ENCODE data around the gene PRPS1.

Gene PRPS1

DNA sequence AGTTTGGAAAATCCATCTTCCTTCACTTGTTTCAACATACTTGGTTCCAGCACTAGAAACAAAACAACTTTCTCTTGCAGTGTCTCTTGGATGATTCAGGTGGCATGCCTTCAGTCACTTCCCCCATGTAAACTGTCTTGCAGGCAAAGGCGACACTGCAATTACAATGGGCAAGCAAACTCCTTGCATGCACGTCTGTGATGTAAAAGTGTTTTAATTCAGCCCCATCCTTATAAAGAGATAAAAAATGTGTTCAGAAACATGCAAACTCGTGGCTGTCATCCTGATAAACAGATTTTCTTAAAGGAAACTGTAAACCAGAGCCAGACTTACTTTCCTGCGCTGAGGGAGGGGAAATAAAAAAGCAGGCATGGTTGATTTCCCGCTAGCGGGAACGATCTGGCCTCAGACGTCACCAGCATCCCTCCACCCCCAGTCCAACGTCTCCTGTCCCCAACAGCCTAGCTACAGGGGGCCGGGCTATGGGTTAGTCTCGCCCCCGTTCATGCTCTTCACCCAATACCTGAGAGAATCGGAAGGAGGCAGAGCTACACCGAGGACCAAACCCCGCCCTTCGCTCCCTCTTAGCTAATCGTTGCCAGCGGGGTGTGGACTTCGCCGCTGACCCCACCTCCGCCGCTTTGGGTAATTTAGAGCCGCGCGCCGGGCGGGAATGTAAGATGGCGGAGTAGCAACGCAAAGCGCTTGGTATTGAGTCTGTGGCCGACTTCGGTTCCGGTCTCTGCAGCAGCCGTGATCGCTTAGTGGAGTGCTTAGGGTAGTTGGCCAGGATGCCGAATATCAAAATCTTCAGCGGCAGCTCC is at the start of gene PRPS1:
Gene PRPS1 (plus strand): TSS at position 673 of the 824 bp plus-strand sequence. CDS start 119 bp downstream, at position 792.
- Histone ChIP-seq H3K4me1 (no peaks in the 10 kb centered on the region), H3K4me2 (ENCODE audit: low read length) (peak within 1 kb of the TSS; percentile 77), H3K27ac (peak within 1 kb of the TSS; percentile 75), H3K4me3 (ENCODE audit: low read depth, low read length) (peak within 1 kb of the TSS; percentile 61), H3K27me3 (ENCODE audit: control insufficient read depth, insufficient read depth, low read length) (no peaks in the 10 kb centered on the region), H2AFZ (peak within 1 kb of the TSS; percentile 76), H3K9me3 (ENCODE audit: control insufficient read depth, low read length) (no peaks in the 10 kb centered on the region), H3K79me2 (no peaks in the 10 kb centered on the region), H3K9ac (no peak within 1 kb of the TSS), H3K36me3 (ENCODE audit: control insufficient read depth, insufficient read depth, low read length) (no peaks in the 10 kb centered on the region)
- TF ChIP-seq, protein P1, sequence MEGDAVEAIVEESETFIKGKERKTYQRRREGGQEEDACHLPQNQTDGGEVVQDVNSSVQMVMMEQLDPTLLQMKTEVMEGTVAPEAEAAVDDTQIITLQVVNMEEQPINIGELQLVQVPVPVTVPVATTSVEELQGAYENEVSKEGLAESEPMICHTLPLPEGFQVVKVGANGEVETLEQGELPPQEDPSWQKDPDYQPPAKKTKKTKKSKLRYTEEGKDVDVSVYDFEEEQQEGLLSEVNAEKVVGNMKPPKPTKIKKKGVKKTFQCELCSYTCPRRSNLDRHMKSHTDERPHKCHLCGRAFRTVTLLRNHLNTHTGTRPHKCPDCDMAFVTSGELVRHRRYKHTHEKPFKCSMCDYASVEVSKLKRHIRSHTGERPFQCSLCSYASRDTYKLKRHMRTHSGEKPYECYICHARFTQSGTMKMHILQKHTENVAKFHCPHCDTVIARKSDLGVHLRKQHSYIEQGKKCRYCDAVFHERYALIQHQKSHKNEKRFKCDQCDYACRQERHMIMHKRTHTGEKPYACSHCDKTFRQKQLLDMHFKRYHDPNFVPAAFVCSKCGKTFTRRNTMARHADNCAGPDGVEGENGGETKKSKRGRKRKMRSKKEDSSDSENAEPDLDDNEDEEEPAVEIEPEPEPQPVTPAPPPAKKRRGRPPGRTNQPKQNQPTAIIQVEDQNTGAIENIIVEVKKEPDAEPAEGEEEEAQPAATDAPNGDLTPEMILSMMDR (IDR thresholded peaks at IDR 0.05) = no peak

DNA sequence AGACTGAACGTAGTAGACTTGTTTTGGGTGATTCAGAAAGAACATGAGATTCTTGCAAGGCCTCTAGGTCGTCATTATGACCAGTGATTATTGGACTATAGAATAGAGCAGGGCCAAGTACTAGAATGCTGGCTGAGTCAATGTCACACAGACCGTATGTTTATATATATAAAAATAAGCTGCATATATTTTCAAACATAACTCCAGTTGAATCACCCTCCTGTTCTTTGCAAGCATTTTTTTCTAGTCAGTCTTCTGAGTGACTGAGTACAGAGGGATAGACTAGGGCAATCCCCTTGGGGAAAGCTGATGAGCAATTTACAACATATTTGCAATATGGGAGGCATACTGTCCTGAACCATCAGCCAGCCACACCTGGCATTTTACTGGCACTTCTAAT is 48.4 kb upstream of the PRPS1 start:
- no peaks in the 10 kb centered on the region for H3K79me2 ChIP-seq
- TF ChIP-seq, protein P1 (IDR thresholded peaks at IDR 0.05) = no peak
- H3K9ac ChIP-seq = no peak overlapping the region
- H3K27ac ChIP-seq = no peak overlapping the region
- H3K36me3 ChIP-seq (ENCODE audit: control insufficient read depth, insufficient read depth, low read length) = no peaks in the 10 kb centered on the region
- H3K4me3 ChIP-seq (ENCODE audit: low read depth, low read length) = no peak overlapping the region
- H3K9me3 ChIP-seq (ENCODE audit: control insufficient read depth, low read length) = no peaks in the 10 kb centered on the region
- H3K27me3 ChIP-seq (ENCODE audit: control insufficient read depth, insufficient read depth, low read length) = no peaks in the 10 kb centered on the region
- no peaks in the 10 kb centered on the region for H3K4me1 ChIP-seq
- H2AFZ ChIP-seq = no peak overlapping the region
- no peak overlapping the region for H3K4me2 ChIP-seq (ENCODE audit: low read length)

DNA sequence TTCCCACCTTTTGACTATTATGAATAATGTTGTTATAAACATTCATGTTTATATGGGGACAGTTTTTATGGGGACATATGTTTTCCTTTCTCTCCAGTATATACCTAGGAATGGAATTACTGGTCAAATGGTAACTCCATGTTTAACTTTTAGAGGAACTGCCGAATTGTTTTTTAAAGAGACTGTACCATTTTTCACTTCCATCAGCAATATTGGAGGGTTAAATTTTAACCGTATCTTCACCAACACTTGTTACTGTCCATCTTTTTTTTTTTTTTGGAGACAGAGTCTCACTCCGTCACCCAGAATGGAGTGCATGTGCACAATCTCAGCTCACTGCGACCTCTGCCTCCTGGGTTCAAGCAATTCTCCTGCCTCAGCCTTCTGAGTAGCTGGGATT is 46.4 kb upstream of the PRPS1 start:
- no peaks in the 10 kb centered on the region for H3K9me3 ChIP-seq (ENCODE audit: control insufficient read depth, low read length)
- no peaks in the 10 kb centered on the region for H3K36me3 ChIP-seq (ENCODE audit: control insufficient read depth, insufficient read depth, low read length)
- no peak overlapping the region for H2AFZ ChIP-seq
- no peaks in the 10 kb centered on the region for H3K79me2 ChIP-seq
- TF ChIP-seq, protein P1 (IDR thresholded peaks at IDR 0.05) = no peak
- no peak overlapping the region for H3K27ac ChIP-seq
- no peak overlapping the region for H3K9ac ChIP-seq
- H3K4me3 ChIP-seq (ENCODE audit: low read depth, low read length) = no peak overlapping the region
- no peaks in the 10 kb centered on the region for H3K27me3 ChIP-seq (ENCODE audit: control insufficient read depth, insufficient read depth, low read length)
- H3K4me2 ChIP-seq (ENCODE audit: low read length) = no peak overlapping the region
- no peaks in the 10 kb centered on the region for H3K4me1 ChIP-seq

DNA sequence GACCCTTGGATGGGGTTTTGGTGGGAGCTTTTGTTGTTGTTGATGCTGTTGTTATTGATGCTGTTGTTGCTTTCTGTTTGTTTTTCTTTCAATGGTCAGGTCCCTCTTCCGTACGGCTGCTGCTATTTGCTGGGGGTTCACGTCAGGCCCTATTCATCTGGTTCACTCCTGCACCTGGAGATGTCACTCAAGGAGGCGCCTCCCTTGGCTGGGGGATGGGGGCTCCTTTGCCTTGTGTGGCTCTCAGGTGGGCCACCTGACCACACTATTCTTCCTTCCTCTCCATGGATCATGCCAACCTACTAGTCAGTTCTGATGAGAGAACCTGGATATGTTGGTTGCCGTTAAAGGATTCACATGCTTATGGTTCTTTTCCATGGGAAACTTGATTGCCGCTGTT is 39.1 kb upstream of the PRPS1 start:
- Histone ChIP-seq H3K4me2 (ENCODE audit: low read length) (no peak overlapping the region), H2AFZ (no peak overlapping the region), H3K4me1 (no peaks in the 10 kb centered on the region), H3K9me3 (ENCODE audit: control insufficient read depth, low read length) (no peaks in the 10 kb centered on the region), H3K79me2 (no peaks in the 10 kb centered on the region), H3K36me3 (ENCODE audit: control insufficient read depth, insufficient read depth, low read length) (no peaks in the 10 kb centered on the region), H3K9ac (no peak overlapping the region), H3K27me3 (ENCODE audit: control insufficient read depth, insufficient read depth, low read length) (no peaks in the 10 kb centered on the region), H3K4me3 (ENCODE audit: low read depth, low read length) (no peak overlapping the region), H3K27ac (no peak overlapping the region)
- TF ChIP-seq, protein P1 (IDR thresholded peaks at IDR 0.05) = no peak

DNA sequence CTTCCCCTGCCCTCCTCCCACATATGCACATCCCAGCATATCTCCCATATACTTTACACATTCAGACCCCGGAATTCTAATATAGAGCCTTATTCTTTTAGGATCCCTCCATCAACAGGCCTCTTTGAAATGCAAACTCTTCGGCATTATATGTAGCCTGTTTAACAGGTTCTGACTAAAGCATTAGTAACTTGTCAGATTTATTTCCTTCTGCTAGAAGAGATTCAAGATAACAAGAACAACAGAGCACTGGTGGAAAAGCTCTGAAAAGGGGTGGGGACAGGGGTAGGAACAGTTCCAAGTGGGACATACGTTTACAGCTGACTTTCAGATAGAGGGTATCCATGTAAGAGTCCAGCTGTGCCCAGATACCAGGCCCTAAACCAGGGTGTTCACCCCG is 31.7 kb upstream of the PRPS1 start:
- no peaks in the 10 kb centered on the region for H3K79me2 ChIP-seq
- H3K4me3 ChIP-seq (ENCODE audit: low read depth, low read length) = no peak overlapping the region
- H3K4me2 ChIP-seq (ENCODE audit: low read length) = no peak overlapping the region
- H3K36me3 ChIP-seq (ENCODE audit: control insufficient read depth, insufficient read depth, low read length) = no peaks in the 10 kb centered on the region
- H2AFZ ChIP-seq = no peak overlapping the region
- no peaks in the 10 kb centered on the region for H3K9me3 ChIP-seq (ENCODE audit: control insufficient read depth, low read length)
- H3K27ac ChIP-seq = no peak overlapping the region
- TF ChIP-seq, protein P1 (IDR thresholded peaks at IDR 0.05) = no peak
- H3K27me3 ChIP-seq (ENCODE audit: control insufficient read depth, insufficient read depth, low read length) = no peaks in the 10 kb centered on the region
- no peaks in the 10 kb centered on the region for H3K4me1 ChIP-seq
- no peak overlapping the region for H3K9ac ChIP-seq
